GM12878 (cell line): ENCODE data around the gene IDI2. TPM values are rescaled to one million over a fixed set of nuclear protein-coding genes. Genes with fewer than 3 reads are reported as not detected.

Experiments used
- ATF7 ChIP-seq: fragments of 450-650 bp; IDR thresholded peaks from 2 replicates; pipeline ENCODE4 v1.6.1; 2016; ENCODE audit warnings: low read depth, mild to moderate bottlenecking
- BMI1 ChIP-seq: fragments of 450-650 bp; IDR thresholded peaks from 2 replicates; pipeline ENCODE4 v1.6.1; 2016; ENCODE audit warnings: mild to moderate bottlenecking, moderate library complexity, borderline replicate concordance
- ELK1 ChIP-seq: IDR thresholded peaks from 2 replicates; pipeline ENCODE4 v1.6.1; 2012; ENCODE audit warnings: low read depth, low read length, improper control_type of control experiment
- EZH2 ChIP-seq: IDR thresholded peaks from 2 replicates; pipeline ENCODE4 v1.6.1; 2012; ENCODE audit warnings: low read depth, mild to moderate bottlenecking, control low read depth, inconsistent platforms, low read length, borderline replicate concordance; ENCODE audit not compliant: control insufficient read depth
- GATAD2B ChIP-seq: fragments of 450-650 bp; conservative IDR thresholded peaks from 2 replicates; pipeline ENCODE4 v1.6.1; 2017; ENCODE audit warnings: low read depth, mild to moderate bottlenecking, moderate library complexity
- HDGF ChIP-seq: fragments of 450-650 bp; IDR thresholded peaks from 2 replicates; pipeline ENCODE4 v1.6.1; 2016; ENCODE audit warnings: antibody characterized with exemption
- MEF2B ChIP-seq: fragments of 450-650 bp; IDR thresholded peaks from 2 replicates; pipeline ENCODE4 v1.6.1; 2018; ENCODE audit warnings: mild to moderate bottlenecking, moderate library complexity; ENCODE audit not compliant: partially characterized antibody, poor library complexity, severe bottlenecking
- NRF1 ChIP-seq: conservative IDR thresholded peaks from 2 replicates; pipeline ENCODE4 v1.6.1; 2011; ENCODE audit warnings: mild to moderate bottlenecking, low read depth, low read length, improper control_type of control experiment
- POLR2AphosphoS2 ChIP-seq: IDR thresholded peaks from 2 replicates; pipeline ENCODE4 v1.6.1; 2011; ENCODE audit warnings: low read depth, mild to moderate bottlenecking, low read length, improper control_type of control experiment, moderate library complexity
- RB1 ChIP-seq: fragments of 450-650 bp; formaldehyde crosslinking; IDR thresholded peaks from 2 replicates; pipeline ENCODE4 v1.6.1; 2017; ENCODE audit warnings: mild to moderate bottlenecking, borderline replicate concordance
- SREBF1 ChIP-seq: IDR thresholded peaks from 2 replicates; pipeline ENCODE4 v1.6.1; 2012; ENCODE audit warnings: mild to moderate bottlenecking, low read length
- ZNF207 ChIP-seq: fragments of 450-650 bp; IDR thresholded peaks from 2 replicates; pipeline ENCODE4 v1.6.1; 2014; ENCODE audit warnings: antibody characterized with exemption, mild to moderate bottlenecking, borderline replicate concordance
- ZSCAN29 ChIP-seq: fragments of 450-650 bp; IDR thresholded peaks from 2 replicates; pipeline ENCODE4 v1.6.1; 2017; ENCODE audit warnings: mild to moderate bottlenecking, moderate library complexity
- ZZZ3 ChIP-seq: IDR thresholded peaks from 2 replicates; pipeline ENCODE4 v1.6.1; 2011; ENCODE audit warnings: low read depth; ENCODE audit not compliant: control insufficient read depth, insufficient read length
- polyA plus RNA-seq, 11 experiments: library from polyadenylated mRNA; depleted of rRNA in 4 of 11; unstranded in 6 of 11; stranded (reverse) in 5 of 11; fragments of >200 nt; fragmentation: Nextera tagmentation in 4 of 11; fragmentation: Illumina TruSeq in 1 of 11; extraction: Ambion mirVana in 4 of 11; extraction: Trizol in 1 of 11; gene quantifications; 1 replicate in 1 of 11; 2 replicates in 10 of 11; pipeline versions ENCODE4 v1.2.1 to v1.2.3, GENCODE V29; 2011 to 2016; ENCODE audit warnings: inconsistent platforms in 2 of 11, missing spikeins in 2 of 11, low read depth in 1 of 11
- total RNA-seq, 4 experiments: library from RNA; depleted of rRNA in 3 of 4; stranded (reverse); fragments of >200 nt in 3 of 4; fragmentation: Illumina TruSeq in 1 of 4; extraction: Trizol in 1 of 4; gene quantifications; 2 replicates each; pipeline versions ENCODE4 v1.2.1 to v1.2.3, GENCODE V29; 2013 to 2021
- TF ChIP-seq, protein P1 (sequence below): fragments of 450-650 bp; conservative IDR thresholded peaks from 2 replicates; pipeline ENCODE4 v1.6.1; 2017; ENCODE audit warnings: mild to moderate bottlenecking, moderate library complexity
- TF ChIP-seq, protein P2 (sequence below): fragments of 450-650 bp; IDR thresholded peaks from 2 replicates; pipeline ENCODE4 v1.6.1; 2016; ENCODE audit warnings: mild to moderate bottlenecking, moderate library complexity, borderline replicate concordance
- TF ChIP-seq, protein P3 (sequence below): fragments of 450-650 bp; IDR thresholded peaks from 2 replicates; pipeline ENCODE4 v1.6.1; 2016; ENCODE audit warnings: mild to moderate bottlenecking

The IDI2 gene
- total and polyA plus RNA-seq, 10 of the 15 experiments (the other 5 are each of a cell fraction or from before 2014, with no cell fraction given): 0.06 TPM; not detected in 9

GRCh38 chr10:987870-988666 lies 37.6 kb downstream of the IDI2 start, which contains the start of gene GTPBP4 (continued):
- TF ChIP-seq, protein P1, sequence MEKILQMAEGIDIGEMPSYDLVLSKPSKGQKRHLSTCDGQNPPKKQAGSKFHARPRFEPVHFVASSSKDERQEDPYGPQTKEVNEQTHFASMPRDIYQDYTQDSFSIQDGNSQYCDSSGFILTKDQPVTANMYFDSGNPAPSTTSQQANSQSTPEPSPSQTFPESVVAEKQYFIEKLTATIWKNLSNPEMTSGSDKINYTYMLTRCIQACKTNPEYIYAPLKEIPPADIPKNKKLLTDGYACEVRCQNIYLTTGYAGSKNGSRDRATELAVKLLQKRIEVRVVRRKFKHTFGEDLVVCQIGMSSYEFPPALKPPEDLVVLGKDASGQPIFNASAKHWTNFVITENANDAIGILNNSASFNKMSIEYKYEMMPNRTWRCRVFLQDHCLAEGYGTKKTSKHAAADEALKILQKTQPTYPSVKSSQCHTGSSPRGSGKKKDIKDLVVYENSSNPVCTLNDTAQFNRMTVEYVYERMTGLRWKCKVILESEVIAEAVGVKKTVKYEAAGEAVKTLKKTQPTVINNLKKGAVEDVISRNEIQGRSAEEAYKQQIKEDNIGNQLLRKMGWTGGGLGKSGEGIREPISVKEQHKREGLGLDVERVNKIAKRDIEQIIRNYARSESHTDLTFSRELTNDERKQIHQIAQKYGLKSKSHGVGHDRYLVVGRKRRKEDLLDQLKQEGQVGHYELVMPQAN: peak; percentile 96
- no peak; the same call in 1 of the 2 replicates for TF ChIP-seq ZNF207
- peak; percentile 72 for TF ChIP-seq MEF2B
- 0 out of 2 replicates have a peak, but pooled peaks have one; percentile 61 for TF ChIP-seq POLR2AphosphoS2
- TF ChIP-seq ELK1: peak; percentile 66
- TF ChIP-seq NRF1: 0 out of 2 replicates have a peak, but pooled peaks have one; percentile 11
- TF ChIP-seq, protein P2, sequence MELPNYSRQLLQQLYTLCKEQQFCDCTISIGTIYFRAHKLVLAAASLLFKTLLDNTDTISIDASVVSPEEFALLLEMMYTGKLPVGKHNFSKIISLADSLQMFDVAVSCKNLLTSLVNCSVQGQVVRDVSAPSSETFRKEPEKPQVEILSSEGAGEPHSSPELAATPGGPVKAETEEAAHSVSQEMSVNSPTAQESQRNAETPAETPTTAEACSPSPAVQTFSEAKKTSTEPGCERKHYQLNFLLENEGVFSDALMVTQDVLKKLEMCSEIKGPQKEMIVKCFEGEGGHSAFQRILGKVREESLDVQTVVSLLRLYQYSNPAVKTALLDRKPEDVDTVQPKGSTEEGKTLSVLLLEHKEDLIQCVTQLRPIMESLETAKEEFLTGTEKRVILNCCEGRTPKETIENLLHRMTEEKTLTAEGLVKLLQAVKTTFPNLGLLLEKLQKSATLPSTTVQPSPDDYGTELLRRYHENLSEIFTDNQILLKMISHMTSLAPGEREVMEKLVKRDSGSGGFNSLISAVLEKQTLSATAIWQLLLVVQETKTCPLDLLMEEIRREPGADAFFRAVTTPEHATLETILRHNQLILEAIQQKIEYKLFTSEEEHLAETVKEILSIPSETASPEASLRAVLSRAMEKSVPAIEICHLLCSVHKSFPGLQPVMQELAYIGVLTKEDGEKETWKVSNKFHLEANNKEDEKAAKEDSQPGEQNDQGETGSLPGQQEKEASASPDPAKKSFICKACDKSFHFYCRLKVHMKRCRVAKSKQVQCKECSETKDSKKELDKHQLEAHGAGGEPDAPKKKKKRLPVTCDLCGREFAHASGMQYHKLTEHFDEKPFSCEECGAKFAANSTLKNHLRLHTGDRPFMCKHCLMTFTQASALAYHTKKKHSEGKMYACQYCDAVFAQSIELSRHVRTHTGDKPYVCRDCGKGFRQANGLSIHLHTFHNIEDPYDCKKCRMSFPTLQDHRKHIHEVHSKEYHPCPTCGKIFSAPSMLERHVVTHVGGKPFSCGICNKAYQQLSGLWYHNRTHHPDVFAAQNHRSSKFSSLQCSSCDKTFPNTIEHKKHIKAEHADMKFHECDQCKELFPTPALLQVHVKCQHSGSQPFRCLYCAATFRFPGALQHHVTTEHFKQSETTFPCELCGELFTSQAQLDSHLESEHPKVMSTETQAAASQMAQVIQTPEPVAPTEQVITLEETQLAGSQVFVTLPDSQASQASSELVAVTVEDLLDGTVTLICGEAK: peak; percentile 96
- TF ChIP-seq GATAD2B: peak; percentile 85
- TF ChIP-seq, protein P3, sequence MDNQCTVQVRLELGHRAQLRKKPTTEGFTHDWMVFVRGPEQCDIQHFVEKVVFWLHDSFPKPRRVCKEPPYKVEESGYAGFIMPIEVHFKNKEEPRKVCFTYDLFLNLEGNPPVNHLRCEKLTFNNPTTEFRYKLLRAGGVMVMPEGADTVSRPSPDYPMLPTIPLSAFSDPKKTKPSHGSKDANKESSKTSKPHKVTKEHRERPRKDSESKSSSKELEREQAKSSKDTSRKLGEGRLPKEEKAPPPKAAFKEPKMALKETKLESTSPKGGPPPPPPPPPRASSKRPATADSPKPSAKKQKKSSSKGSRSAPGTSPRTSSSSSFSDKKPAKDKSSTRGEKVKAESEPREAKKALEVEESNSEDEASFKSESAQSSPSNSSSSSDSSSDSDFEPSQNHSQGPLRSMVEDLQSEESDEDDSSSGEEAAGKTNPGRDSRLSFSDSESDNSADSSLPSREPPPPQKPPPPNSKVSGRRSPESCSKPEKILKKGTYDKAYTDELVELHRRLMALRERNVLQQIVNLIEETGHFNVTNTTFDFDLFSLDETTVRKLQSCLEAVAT: no peak
- peak; percentile 56 for TF ChIP-seq ATF7
- TF ChIP-seq HDGF: no peak
- no peak for TF ChIP-seq ZZZ3
- TF ChIP-seq ZSCAN29: 0 out of 2 replicates have a peak, but pooled peaks have one; percentile 55
- TF ChIP-seq EZH2: no peak
- TF ChIP-seq RB1: peak; percentile 55; the same call in 1 of the 2 replicates
- TF ChIP-seq BMI1: no peak
- TF ChIP-seq SREBF1: no peak
